HepG2 (cell line): ENCODE results near the gene CCNQ. TPM values are rescaled to one million over a fixed set of nuclear protein-coding genes. Genes with fewer than 3 reads are reported as not detected.

Experiments
- AGO2 ChIP-seq: fragments of 200-400 bp; formaldehyde crosslinking; optimal IDR thresholded peaks from 2 replicates; pipeline ENCODE3; 2017; ENCODE audit warnings: mild to moderate bottlenecking, low read depth, low read length, moderate library complexity
- BRD4 ChIP-seq: sonication (generic); formaldehyde crosslinking; IDR thresholded peaks from 2 replicates; pipeline ENCODE4 v1.4.0; 2020; ENCODE audit warnings: missing genetic modification reagents
- FIP1L1 ChIP-seq: fragments of 200-400 bp; formaldehyde crosslinking; IDR thresholded peaks from 2 replicates; pipeline ENCODE4 v1.6.1; 2018; ENCODE audit warnings: low read depth, mild to moderate bottlenecking, low read length, moderate library complexity, borderline replicate concordance; ENCODE audit not compliant: insufficient read depth
- HDAC1 ChIP-seq: sonication (generic); formaldehyde crosslinking; IDR thresholded peaks from 2 replicates; pipeline ENCODE4 v1.5.1; 2020; ENCODE audit warnings: mild to moderate bottlenecking, missing genetic modification reagents
- HOXD1 ChIP-seq: sonication (generic); formaldehyde crosslinking; IDR thresholded peaks from 2 replicates; pipeline ENCODE4 v1.5.0; 2020; ENCODE audit warnings: missing genetic modification reagents
- IKZF5 ChIP-seq: IDR thresholded peaks from 2 replicates; pipeline ENCODE4 v1.6.1; 2018; ENCODE audit warnings: missing genetic modification reagents, mild to moderate bottlenecking, missing compliant biosample characterization
- MYPOP ChIP-seq: sonication (generic); formaldehyde crosslinking; IDR thresholded peaks from 2 replicates; pipeline ENCODE4 v1.8.1; 2023; ENCODE audit warnings: mild to moderate bottlenecking, moderate library complexity, missing genetic modification reagents
- NONO ChIP-seq, 2 experiments: fragments of 450-650 bp in 1 of 2; sonication (generic) in 1 of 2; formaldehyde crosslinking in 1 of 2; IDR thresholded peaks in 1 of 2; conservative IDR thresholded peaks in 1 of 2; 2 replicates each; pipeline versions ENCODE4 v1.6.1 to v1.8.0; 2017 to 2022; ENCODE audit warnings: mild to moderate bottlenecking in 1 of 2, missing genetic modification reagents in 1 of 2, moderate library complexity in 1 of 2
- NR2F1 ChIP-seq, 2 experiments: fragments of 450-650 bp in 1 of 2; formaldehyde crosslinking in 1 of 2; IDR thresholded peaks; 2 replicates each; pipeline versions ENCODE4 v1.5.0 to v1.6.1; 2016 to 2020; ENCODE audit warnings: mild to moderate bottlenecking in 1 of 2, missing compliant biosample characterization in 1 of 2, missing genetic modification reagents in 1 of 2, moderate library complexity in 1 of 2
- RAD51 ChIP-seq: fragments of 450-650 bp; IDR thresholded peaks from 2 replicates; pipeline ENCODE4 v1.6.1; 2016; ENCODE audit warnings: borderline replicate concordance
- TERF1 ChIP-seq: sonication (generic); formaldehyde crosslinking; IDR thresholded peaks from 2 replicates; pipeline ENCODE4 v1.8.0; 2022; ENCODE audit warnings: mild to moderate bottlenecking, missing genetic modification reagents, moderate library complexity
- YY1 ChIP-seq: IDR thresholded peaks from 2 replicates; pipeline ENCODE4 v1.6.1; 2011; ENCODE audit warnings: low read length, low read depth, moderate library complexity, mild to moderate bottlenecking; ENCODE audit not compliant: insufficient read depth, insufficient replicate concordance
- ZNF143 ChIP-seq: sonication (generic); formaldehyde crosslinking; IDR thresholded peaks from 2 replicates; pipeline ENCODE4 v1.4.0; 2020; ENCODE audit warnings: missing genetic modification reagents
- ZNF275 ChIP-seq: sonication (generic); formaldehyde crosslinking; IDR thresholded peaks from 2 replicates; pipeline ENCODE4 v1.8.0; 2022; ENCODE audit warnings: missing genetic modification reagents, mild to moderate bottlenecking, inconsistent platforms, borderline replicate concordance
- ZNF501 ChIP-seq: sonication (generic); formaldehyde crosslinking; IDR thresholded peaks from 2 replicates; pipeline ENCODE4 v1.5.1; 2020; ENCODE audit warnings: mild to moderate bottlenecking, moderate library complexity, missing genetic modification reagents
- ZNF598 ChIP-seq: sonication (generic); formaldehyde crosslinking; IDR thresholded peaks from 2 replicates; pipeline ENCODE4 v1.5.1; 2020; ENCODE audit warnings: mild to moderate bottlenecking, missing genetic modification reagents, borderline replicate concordance
- ZNF614 ChIP-seq: IDR thresholded peaks from 2 replicates; pipeline ENCODE4 v1.6.1; 2018; ENCODE audit warnings: missing biosample characterization, missing genetic modification reagents, inconsistent platforms, borderline replicate concordance
- ZNF687 ChIP-seq: sonication (generic); formaldehyde crosslinking; IDR thresholded peaks from 2 replicates; pipeline ENCODE4 v1.5.1; 2020; ENCODE audit warnings: mild to moderate bottlenecking, missing genetic modification reagents, moderate library complexity
- ZNF740 ChIP-seq: sonication (generic); formaldehyde crosslinking; IDR thresholded peaks from 2 replicates; pipeline ENCODE4 v1.4.0; 2020; ENCODE audit warnings: missing genetic modification reagents
- polyA plus RNA-seq, 8 experiments: library from polyadenylated mRNA; depleted of rRNA in 3 of 8; stranded (reverse) in 7 of 8; unstranded in 1 of 8; fragments of >200 nt; fragmentation: Illumina TruSeq in 4 of 8; extraction: Trizol in 4 of 8; gene quantifications; 2 replicates each; pipeline versions ENCODE4 v1.2.1 to v1.2.3, GENCODE V29; 2011 to 2016; ENCODE audit warnings: low read depth in 4 of 8, missing spikeins in 1 of 8, mixed read lengths in 1 of 8; ENCODE audit not compliant: insufficient read depth in 1 of 8
- total RNA-seq, 5 experiments: library from RNA; depleted of rRNA; stranded (reverse); fragments of >200 nt; fragmentation: Illumina TruSeq; extraction: Trizol; gene quantifications; 2 replicates each; pipeline ENCODE4 v1.2.3, GENCODE V29; 2016; ENCODE audit warnings: low read depth in 1 of 5

Gene CCNQ
- total and polyA plus RNA-seq, 2 of the 13 experiments (the other 11 are each of a cell fraction or from before 2014, with no cell fraction given), result 15.0 to 25.5 TPM

DNA sequence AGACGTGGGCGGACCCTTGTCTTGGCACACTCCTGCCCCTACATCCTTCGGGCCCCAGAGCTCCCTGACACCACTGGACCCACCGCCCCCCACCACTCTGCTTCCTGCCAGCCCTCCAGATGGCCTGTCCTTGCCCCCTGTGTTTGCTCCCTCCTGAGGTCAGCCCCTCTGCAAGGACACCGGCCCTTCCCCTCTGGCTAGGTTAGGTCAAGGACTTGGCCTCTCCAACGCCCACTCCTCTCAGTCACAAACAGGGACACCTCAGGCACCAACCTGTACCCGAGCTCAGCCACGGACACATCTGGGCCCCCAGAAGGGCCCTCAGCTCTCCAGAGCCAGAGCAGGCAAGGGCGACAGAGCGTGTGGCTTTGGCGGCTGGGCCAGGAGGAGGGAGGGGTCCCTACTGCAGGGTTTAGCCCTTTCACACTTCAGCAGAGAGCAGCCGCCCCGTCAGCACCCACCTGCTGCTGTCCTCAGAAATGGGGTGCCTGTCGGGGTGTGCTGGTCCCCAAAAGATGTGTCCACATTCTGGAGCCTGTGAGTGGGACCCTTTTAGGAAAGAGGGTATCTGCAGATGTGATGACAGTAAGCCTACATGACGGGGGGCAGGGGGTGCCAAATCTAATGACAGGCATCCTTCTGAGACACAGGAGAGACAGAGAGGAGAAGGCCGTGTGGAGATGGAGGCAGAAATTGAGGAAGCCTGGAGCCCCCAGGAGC, 24.5 kb upstream of the CCNQ start (continued):
- TF ChIP-seq ZNF143 (no peak), MYPOP (CRISPR knock-in tag) (no peak), YY1 (peak; percentile 19), ZNF598 (CRISPR knock-in tag) (no peak), HOXD1 (CRISPR knock-in tag) (no peak), RAD51 (no peak), ZNF275 (CRISPR knock-in tag) (0 out of 2 replicates have a peak, but pooled peaks have one; percentile 48), AGO2 (peak; percentile 77), BRD4 (CRISPR knock-in tag) (no peak), ZNF740 (CRISPR knock-in tag) (0 out of 2 replicates have a peak, but pooled peaks have one; percentile 33), FIP1L1 (no peak), IKZF5 (CRISPR knock-in tag) (no peak; the same call in 1 of the 2 replicates), TERF1 (CRISPR knock-in tag) (no peak), HDAC1 (CRISPR knock-in tag) (peak; percentile 73; the same call in 1 of the 2 replicates), NR2F1 (CRISPR knock-in tag; IDR thresholded peaks at IDR 0.05) (peak; percentile 95 to 98), ZNF501 (CRISPR knock-in tag) (no peak), ZNF614 (CRISPR knock-in tag) (no peak), NONO (IDR thresholded peaks at IDR 0.05) (no peak), NONO (CRISPR knock-in tag; conservative IDR thresholded peaks at IDR 0.05) (peak; percentile 89), ZNF687 (peak; percentile 81)
